ENCODE measurements around the gene SNRNP27. TPM values are rescaled to one million over a fixed set of nuclear protein-coding genes. Genes with fewer than 3 reads are reported as not detected.

The SNRNP27 gene
- total and polyA plus RNA-seq, 7 donors = 38.8 to 92.5 (median 58.7) TPM

- TF ChIP-seq POLR2AphosphoS5 (IDR thresholded peaks at IDR 0.05) (no peak), EP300 (IDR thresholded peaks at IDR 0.05) (no peak), POLR2A (IDR thresholded peaks at IDR 0.05) (no peak), CTCF (IDR thresholded peaks at IDR 0.05) (no peak)
These were observed 52.9 kb downstream of the SNRNP27 start for GRCh38 chr2:69946351-69947324.

GRCh38 chr2:69947325-69947931, 53.7 kb downstream of the SNRNP27 start:
- Histone ChIP-seq H3K4me3 (no peak overlapping the region), H3K27ac (no peak overlapping the region), H3K9me3 (no peaks in the 10 kb centered on the region), H3K36me3 (peaks cover 0 to 13% (median 0%) of the 10 kb centered on the region in 4 donors), H3K4me1 (peaks cover 0 to 5% (median 2%) of the 10 kb centered on the region in 4 donors), H3K27me3 (peaks cover 0 to 17% (median 5%) of the 10 kb centered on the region in 3 donors)
- intact Hi-C loops (cut with DNase I) = no loop called here
- no peak for DNase-seq
- WGBS, 2 donors = 94% methylated on average over 4 of the region's 4 CpGs
- TF ChIP-seq POLR2AphosphoS5 (IDR thresholded peaks at IDR 0.05) (no peak), POLR2A (IDR thresholded peaks at IDR 0.05) (no peak), EP300 (IDR thresholded peaks at IDR 0.05) (no peak), CTCF (IDR thresholded peaks at IDR 0.05) (no peak)

More at GRCh38 chr2:69946351-69947324, 52.9 kb downstream of the SNRNP27 start:
- H3K4me1 ChIP-seq = peaks cover 0 to 5% (median 2%) of the 10 kb centered on the region in 4 donors
- 55 to 69% methylated on average over 13 of the region's 13 CpGs for WGBS, 2 donors
- intact Hi-C loops (cut with DNase I) = no loop called here
- H3K27me3 ChIP-seq = peaks cover 0 to 17% (median 5%) of the 10 kb centered on the region in 3 donors
- peaks cover 0 to 15% (median 0%) of the 10 kb centered on the region in 4 donors for H3K36me3 ChIP-seq
- H3K9me3 ChIP-seq = no peaks in the 10 kb centered on the region
- H3K4me3 ChIP-seq = no peak overlapping the region
- H3K27ac ChIP-seq = no peak overlapping the region
- DNase-seq = no peak

GRCh38 chr2:69948032-69948962, 54.5 kb downstream of the SNRNP27 start:
- Histone ChIP-seq H3K9me3 (no peaks in the 10 kb centered on the region), H3K27ac (no peak overlapping the region), H3K27me3 (peaks cover 0 to 17% (median 5%) of the 10 kb centered on the region in 3 donors), H3K4me1 (peaks cover 0 to 5% (median 2%) of the 10 kb centered on the region in 4 donors), H3K36me3 (peaks cover 0 to 5% (median 0%) of the 10 kb centered on the region in 4 donors), H3K4me3 (peak overlapping the region in 1 of 4 donors; percentile 17)
- 59 to 62% methylated on average over 35 of the region's 35 CpGs for WGBS, 2 donors
- TF ChIP-seq EP300 (IDR thresholded peaks at IDR 0.05) = no peak
- TF ChIP-seq POLR2A (IDR thresholded peaks at IDR 0.05) = no peak
- TF ChIP-seq CTCF (IDR thresholded peaks at IDR 0.05) = no peak
- no peak for TF ChIP-seq POLR2AphosphoS5 (IDR thresholded peaks at IDR 0.05)
- intact Hi-C loops (cut with DNase I) = no loop called here
- no peak for DNase-seq

DNA sequence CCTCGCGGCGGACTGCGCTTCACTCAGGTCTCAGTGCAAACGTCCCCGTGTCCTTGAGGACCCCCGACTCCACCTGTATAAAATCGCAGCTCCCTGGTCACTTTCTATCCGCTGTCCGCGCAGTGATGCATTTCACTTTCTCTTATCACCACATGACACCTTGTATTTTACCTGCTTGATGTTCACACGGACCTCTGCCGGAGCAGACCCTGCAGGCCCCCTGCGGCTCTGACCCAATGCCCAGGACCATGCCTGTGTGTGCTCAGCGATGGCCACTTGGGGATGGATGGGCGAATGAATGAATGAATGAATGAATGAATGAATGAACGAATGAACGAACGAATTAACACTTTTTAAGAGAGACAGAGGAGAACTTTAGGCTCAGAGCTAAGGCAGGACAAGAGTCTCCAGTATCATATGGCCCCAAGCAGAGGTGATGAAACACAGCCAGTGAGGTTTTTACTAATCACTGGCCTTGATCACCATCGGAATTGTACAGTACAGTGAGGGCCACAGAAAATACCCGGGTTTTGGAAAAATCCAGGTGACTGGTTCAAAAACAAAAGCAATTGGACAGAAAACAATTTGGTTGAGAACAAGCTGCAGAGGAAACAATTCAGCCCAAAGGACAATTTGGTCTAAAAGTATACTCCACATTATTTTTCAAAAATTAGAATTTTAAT, 55.3 kb downstream of the SNRNP27 start:
- Histone ChIP-seq H3K27me3 (peaks cover 0 to 17% (median 5%) of the 10 kb centered on the region in 3 donors), H3K36me3 (no peaks in the 10 kb centered on the region), H3K4me1 (peaks cover 0 to 5% (median 2%) of the 10 kb centered on the region in 4 donors), H3K27ac (no peak overlapping the region), H3K4me3 (peak overlapping the region in 1 of 4 donors; percentile 17), H3K9me3 (no peaks in the 10 kb centered on the region)
- intact Hi-C loops (cut with DNase I) = no loop called here
- TF ChIP-seq POLR2AphosphoS5 (IDR thresholded peaks at IDR 0.05) = no peak
- TF ChIP-seq EP300 (IDR thresholded peaks at IDR 0.05) = no peak
- no peak for TF ChIP-seq POLR2A (IDR thresholded peaks at IDR 0.05)
- TF ChIP-seq CTCF (IDR thresholded peaks at IDR 0.05) = no peak
- WGBS, 2 donors = 59 to 73% methylated on average over 21 of the region's 21 CpGs
- no peak for DNase-seq

All from sigmoid colon (tissue), 7 donors.